CMK (cell line): ENCODE measurements around the gene NPAS2.

Source experiments
- DNase-seq: peaks from one replicate; pipeline ENCODE4 v3.0.0-alpha.2; 2010; ENCODE audit warnings: low read depth

NPAS2 gene

GRCh38 chr2:100855084-100855483 lies 35.1 kb downstream of the NPAS2 start:
- no peak for DNase-seq

GRCh38 chr2:100855606-100856005 lies 35.7 kb downstream of the NPAS2 start:
- no peak for DNase-seq

GRCh38 chr2:100856732-100857131 lies 36.8 kb downstream of the NPAS2 start:
- DNase-seq, result no peak

GRCh38 chr2:100857341-100857740 lies 37.4 kb downstream of the NPAS2 start:
- no peak for DNase-seq

GRCh38 chr2:100857915-100858314 lies 38.0 kb downstream of the NPAS2 start:
- DNase-seq, result no peak

- DNase-seq, result no peak
Measured at GRCh38 chr2:100859902-100860301, 40.0 kb downstream of the NPAS2 start.

GRCh38 chr2:100861340-100861739 lies 41.4 kb downstream of the NPAS2 start:
- no peak for DNase-seq

- DNase-seq, result no peak
Measured at GRCh38 chr2:100862081-100862480, 42.1 kb downstream of the NPAS2 start.

GRCh38 chr2:100865816-100866460 lies 46.0 kb downstream of the NPAS2 start:
- no peak for DNase-seq

- DNase-seq, result no peak
Measured at GRCh38 chr2:100868083-100868482, 48.1 kb downstream of the NPAS2 start.

- DNase-seq, result no peak
Measured at GRCh38 chr2:100869120-100869519, 49.2 kb downstream of the NPAS2 start.

GRCh38 chr2:100870652-100871531 lies 51.0 kb downstream of the NPAS2 start:
- no peak for DNase-seq

- no peak for DNase-seq
Measured at GRCh38 chr2:100875516-100876230, 55.7 kb downstream of the NPAS2 start.

- no peak for DNase-seq
Measured at GRCh38 chr2:100876231-100876860, 56.4 kb downstream of the NPAS2 start.

GRCh38 chr2:100877555-100877954 lies 57.6 kb downstream of the NPAS2 start:
- no peak for DNase-seq

- no peak for DNase-seq
Measured at GRCh38 chr2:100878000-100878791, 58.3 kb downstream of the NPAS2 start.

- DNase-seq, result no peak
Measured at GRCh38 chr2:100879296-100879695, 59.4 kb downstream of the NPAS2 start.

- no peak for DNase-seq
Measured at GRCh38 chr2:100880036-100880435, 60.1 kb downstream of the NPAS2 start.

GRCh38 chr2:100880730-100881129 lies 60.8 kb downstream of the NPAS2 start:
- no peak for DNase-seq

- DNase-seq, result no peak
Measured at GRCh38 chr2:100882645-100883613, 63.0 kb downstream of the NPAS2 start.
